CD4-positive, alpha-beta T cell (primary cell): ENCODE measurements around the gene CEMIP2. TPM values are rescaled to one million over a fixed set of nuclear protein-coding genes. Genes with fewer than 3 reads are reported as not detected.
A peak's percentile ranks its signal among the peaks of the same experiment; 100 is the strongest.
"Not testable (repeated sequence)": the region's sequence is repeated elsewhere in the genome, so short reads cannot be mapped to it uniquely, and the experiment has no call there.

Source experiments
- ATAC-seq: fragments of 200-7000 bp; cut with Tn5 transposase; one replicate; pipeline ENCODE4 v1.10.0; 2022; ENCODE audit warnings: mild to moderate bottlenecking; ENCODE audit not compliant: poor library complexity
- CTCF ChIA-PET: fragments of 350-600 bp; sonication (Branson Sonifier 250); formaldehyde crosslinking; loops from one replicate; lab custom pipeline; 2021; ENCODE audit warnings: antibody characterized with exemption, inconsistent platforms; lab: Charles Lee
- POLR2A ChIA-PET: fragments of 350-600 bp; sonication (Branson Sonifier 250); formaldehyde crosslinking; loops from one replicate; lab custom pipeline; 2021; ENCODE audit warnings: antibody characterized with exemption, inconsistent platforms; lab: Charles Lee
- DNase-seq, 14 experiments: peaks; one replicate each; pipeline ENCODE4 v3.0.0-alpha.2; 2013 to 2020; ENCODE audit warnings: mixed read lengths in 2 of 14
- H3K27ac ChIP-seq, 2 donors: one replicate each; pipeline versions ENCODE4 v1.5.1 to v1.7.0; 2013; ENCODE audit warnings: low read length in 2 of 2, low read depth in 1 of 2, mild to moderate bottlenecking in 1 of 2
- H3K27me3 ChIP-seq, 2 experiments: 1 replicate in 1 of 2; 2 replicates in 1 of 2; pipeline versions ENCODE4 v1.6.1 to v1.7.0; 2013; ENCODE audit warnings: low read length in 2 of 2, control low read depth in 1 of 2, mild to moderate bottlenecking in 1 of 2, moderate library complexity in 1 of 2; ENCODE audit not compliant: insufficient read depth in 2 of 2, control insufficient read depth in 1 of 2
- H3K36me3 ChIP-seq: one replicate; pipeline ENCODE4 v1.6.1; 2013; ENCODE audit warnings: low read length, control low read depth; ENCODE audit not compliant: insufficient read depth
- H3K4me1 ChIP-seq: one replicate; pipeline ENCODE4 v1.6.1; 2013; ENCODE audit warnings: low read length, control low read depth; ENCODE audit not compliant: insufficient read depth
- H3K4me3 ChIP-seq: one replicate; pipeline ENCODE4 v1.5.1; 2013; ENCODE audit warnings: mild to moderate bottlenecking, low read length, moderate library complexity
- H3K9me3 ChIP-seq, 2 experiments: 1 replicate in 1 of 2; 2 replicates in 1 of 2; pipeline versions ENCODE4 v1.6.1 to v1.7.0; 2013; ENCODE audit warnings: low read length in 2 of 2, mild to moderate bottlenecking in 2 of 2, control low read depth in 1 of 2, moderate library complexity in 1 of 2; ENCODE audit not compliant: control insufficient read depth in 1 of 2, insufficient read depth in 1 of 2
- H3K27ac Mint-ChIP-seq: one replicate; pipeline ENCODE4 v1.8.0; 2020; ENCODE audit warnings: mixed read lengths
- H3K27me3 Mint-ChIP-seq: one replicate; pipeline ENCODE4 v1.8.0; 2021; ENCODE audit warnings: mixed read lengths
- H3K36me3 Mint-ChIP-seq: one replicate; pipeline ENCODE4 v1.8.0; 2021; ENCODE audit warnings: low read depth, mixed read lengths
- H3K4me1 Mint-ChIP-seq: one replicate; pipeline ENCODE4 v1.8.0; 2021; ENCODE audit warnings: low read depth, mixed read lengths
- H3K4me3 Mint-ChIP-seq: one replicate; pipeline ENCODE4 v1.8.0; 2020; ENCODE audit warnings: mild to moderate bottlenecking, mixed read lengths
- H3K9me3 Mint-ChIP-seq: one replicate; pipeline ENCODE4 v1.8.0; 2020; ENCODE audit warnings: mixed read lengths
- CTCF ChIP-seq: fragments of 200-600 bp; IDR thresholded peaks from one replicate; pipeline ENCODE4 v1.8.0; 2022; ENCODE audit warnings: antibody characterized with exemption, mild to moderate bottlenecking
- intact Hi-C, 2 experiments: fragments of 100-400 bp; cut with DNase I in 1 of 2; cut with micrococcal nuclease in 1 of 2; formaldehyde crosslinking; loops; one replicate each; pipeline versions ENCODE4 v1.15.1 to v1.9.0; 2023 to 2025; cut with DNase I, micrococcal nuclease
- total RNA-seq, 174 experiments: library from RNA in 2 of 174; stranded (reverse) in 2 of 174; gene quantifications; one replicate each; pipeline ENCODE4 v1.2.3 and lab custom pipeline; 2021 to 2026

CEMIP2 gene
- total RNA-seq, 2 experiments from 2014 or later: 301 to 305 TPM

GRCh38 chr9:71806901-71807307, 38.6 kb upstream of the CEMIP2 start:
- DNase-seq (peak; percentile 31 to 81 (median 46)), ATAC-seq (peak; percentile 90)
- Mint-ChIP-seq H3K4me3 (no peak overlapping the region), H3K27ac (no peak overlapping the region), H3K9me3 (no peaks in the 10 kb centered on the region), H3K36me3 (no peaks in the 10 kb centered on the region), H3K27me3 (no peaks in the 10 kb centered on the region), H3K4me1 (peaks cover 14% of the 10 kb centered on the region)
- peak; percentile 90 for TF ChIP-seq CTCF
- no peaks in the 10 kb centered on the region for H3K9me3 ChIP-seq
- no peak overlapping the region for H3K27ac ChIP-seq
- H3K4me3 ChIP-seq: no peak overlapping the region
- no peaks in the 10 kb centered on the region for H3K27me3 ChIP-seq
- CTCF ChIA-PET: interaction anchor here (0.7 to 6.7 kb wide), 14 partner anchors 9 to 218 kb away, joined by 3 to 34 read pairs (median 8); partner anchors contain the start of gene CEMIP2
- POLR2A ChIA-PET: interaction anchor here (1.0 to 2.8 kb wide), 6 partner anchors 9 to 42 kb away, joined by 3 to 17 read pairs (median 7); partner anchors contain the start of gene CEMIP2
- intact Hi-C loops: loop anchor here (1.0 to 2.0 kb wide), 4 partner anchors 24 to 466 kb away; no protein-coding TSS in a partner anchor
- H3K4me1 ChIP-seq: peaks cover 10% of the 10 kb centered on the region
- H3K36me3 ChIP-seq: no peaks in the 10 kb centered on the region

- H3K27ac Mint-ChIP-seq, H3K27ac ChIP-seq, H3K36me3 ChIP-seq, H3K9me3 Mint-ChIP-seq, H3K27me3 Mint-ChIP-seq, intact Hi-C loops, H3K27me3 ChIP-seq, H3K4me3 ChIP-seq, H3K4me3 Mint-ChIP-seq, H3K4me1 ChIP-seq, ATAC-seq, H3K9me3 ChIP-seq, DNase-seq, H3K36me3 Mint-ChIP-seq: not testable (repeated sequence)
- peaks cover 14% of the 10 kb centered on the region for H3K4me1 Mint-ChIP-seq
- CTCF ChIA-PET: interaction anchor here (1.6 to 6.7 kb wide), 3 partner anchors 14 to 220 kb away, joined by 3 to 34 read pairs (median 28); no protein-coding TSS in a partner anchor
- POLR2A ChIA-PET: interaction anchor here (1.8 kb wide), 1 partner anchor 36 kb away, joined by 4 read pairs; no protein-coding TSS in a partner anchor
Observed at GRCh38 chr9:71805096-71805495, 36.8 kb upstream of the CEMIP2 start.

- no peaks in the 10 kb centered on the region for H3K27me3 Mint-ChIP-seq
- no peak overlapping the region for H3K27ac ChIP-seq
- peaks cover 17% of the 10 kb centered on the region for H3K4me1 Mint-ChIP-seq
- ChIA-PET CTCF (interaction anchor here (1.4 kb wide), 1 partner anchor 19 kb away, joined by 5 read pairs; no protein-coding TSS in a partner anchor), POLR2A (no interaction called here)
- H3K27me3 ChIP-seq: no peaks in the 10 kb centered on the region
- DNase-seq (no peak), ATAC-seq (no peak)
- H3K9me3 ChIP-seq: no peaks in the 10 kb centered on the region
- no peak overlapping the region for H3K27ac Mint-ChIP-seq
- intact Hi-C loops: no loop called here
- H3K4me3 Mint-ChIP-seq: no peak overlapping the region
- no peaks in the 10 kb centered on the region for H3K36me3 Mint-ChIP-seq
- TF ChIP-seq CTCF: no peak
- no peaks in the 10 kb centered on the region for H3K36me3 ChIP-seq
- H3K4me1 ChIP-seq: peaks cover 11% of the 10 kb centered on the region
- H3K4me3 ChIP-seq: no peak overlapping the region
- H3K9me3 Mint-ChIP-seq: no peaks in the 10 kb centered on the region
Observed at GRCh38 chr9:71801826-71802225, 33.5 kb upstream of the CEMIP2 start.
